ENCODE data around the gene SLC9A9. TPM values are rescaled to one million over a fixed set of nuclear protein-coding genes. Genes with fewer than 3 reads are reported as not detected.

Gene SLC9A9
- polyA plus RNA-seq, 1 experiment: 2.4 TPM

DNA sequence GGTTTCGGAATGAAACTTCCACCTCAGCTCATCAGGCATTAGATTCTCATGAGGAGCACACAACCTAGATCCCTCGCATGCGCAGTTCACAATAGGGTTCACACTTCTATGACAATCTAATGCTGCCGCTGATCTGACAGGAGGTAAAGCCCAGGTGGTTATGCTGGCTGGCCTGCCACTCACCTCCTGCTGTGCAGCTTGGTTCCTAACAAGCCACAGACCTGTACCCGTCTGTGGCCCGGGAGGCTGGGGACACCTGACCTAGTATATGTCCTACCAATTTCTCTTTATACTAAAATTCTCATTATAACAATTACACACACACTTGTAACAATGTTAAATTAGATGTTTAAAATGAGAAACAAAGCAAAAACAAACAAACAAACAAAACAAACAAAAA lies 172.2 kb downstream of the SLC9A9 start:
- TF ChIP-seq, protein P1, sequence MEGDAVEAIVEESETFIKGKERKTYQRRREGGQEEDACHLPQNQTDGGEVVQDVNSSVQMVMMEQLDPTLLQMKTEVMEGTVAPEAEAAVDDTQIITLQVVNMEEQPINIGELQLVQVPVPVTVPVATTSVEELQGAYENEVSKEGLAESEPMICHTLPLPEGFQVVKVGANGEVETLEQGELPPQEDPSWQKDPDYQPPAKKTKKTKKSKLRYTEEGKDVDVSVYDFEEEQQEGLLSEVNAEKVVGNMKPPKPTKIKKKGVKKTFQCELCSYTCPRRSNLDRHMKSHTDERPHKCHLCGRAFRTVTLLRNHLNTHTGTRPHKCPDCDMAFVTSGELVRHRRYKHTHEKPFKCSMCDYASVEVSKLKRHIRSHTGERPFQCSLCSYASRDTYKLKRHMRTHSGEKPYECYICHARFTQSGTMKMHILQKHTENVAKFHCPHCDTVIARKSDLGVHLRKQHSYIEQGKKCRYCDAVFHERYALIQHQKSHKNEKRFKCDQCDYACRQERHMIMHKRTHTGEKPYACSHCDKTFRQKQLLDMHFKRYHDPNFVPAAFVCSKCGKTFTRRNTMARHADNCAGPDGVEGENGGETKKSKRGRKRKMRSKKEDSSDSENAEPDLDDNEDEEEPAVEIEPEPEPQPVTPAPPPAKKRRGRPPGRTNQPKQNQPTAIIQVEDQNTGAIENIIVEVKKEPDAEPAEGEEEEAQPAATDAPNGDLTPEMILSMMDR (IDR thresholded peaks at IDR 0.05; ENCODE audit: insufficient read depth, low read depth, low read length): no peak
- Histone ChIP-seq H3K27me3 (ENCODE audit: control insufficient read depth, insufficient read depth, low read length) (no peaks in the 10 kb centered on the region), H3K36me3 (ENCODE audit: control insufficient read depth, insufficient read depth, low read length) (no peaks in the 10 kb centered on the region), H3K4me3 (ENCODE audit: low read depth, low read length) (no peak overlapping the region)
- ChIA-PET POLR2A (no interaction called here), CTCF (interaction anchor here (1.5 kb wide), 1 partner anchor 555 kb away, joined by 6 read pairs; no protein-coding TSS in a partner anchor)
- DNase-seq (ENCODE audit: low read depth): no peak

DNA sequence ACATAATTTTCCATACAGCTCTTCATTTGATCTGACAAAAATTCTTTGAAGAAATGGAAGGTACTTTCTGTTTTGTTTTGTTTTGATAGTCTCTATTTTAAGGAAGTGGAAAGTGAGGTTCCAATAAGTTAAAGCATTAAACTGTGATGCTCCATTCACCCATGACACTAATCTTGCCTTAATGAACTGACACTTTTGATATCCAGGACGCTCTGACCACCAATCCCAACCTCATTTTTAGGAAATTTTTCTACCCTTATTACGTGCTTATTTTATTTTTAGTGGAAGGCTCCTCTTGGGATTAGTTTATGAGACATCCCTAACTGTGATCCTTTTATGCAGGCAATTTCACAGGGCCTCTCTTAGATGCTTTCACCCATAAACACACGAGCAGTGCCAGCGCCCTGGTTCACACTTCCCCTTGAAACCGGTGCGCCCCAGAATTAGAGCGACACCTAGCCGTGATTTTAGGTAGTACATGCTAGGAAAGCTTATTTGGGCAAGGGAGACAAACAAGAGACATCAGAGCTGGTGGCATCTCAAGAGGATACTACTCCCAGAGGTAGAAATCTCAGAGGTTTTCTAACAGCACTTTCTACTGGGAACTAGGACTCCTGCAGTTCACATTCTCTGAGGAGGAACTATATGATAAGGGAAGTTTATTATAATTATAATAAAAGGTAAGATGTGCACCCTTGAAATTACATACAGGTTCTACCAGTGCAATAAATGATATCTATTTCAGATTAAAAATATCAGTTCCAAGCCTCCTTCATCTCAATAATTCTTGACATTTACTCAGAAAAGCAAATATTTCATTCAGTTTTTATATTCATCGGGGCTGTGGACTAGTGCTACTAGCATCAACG lies 173.9 kb downstream of the SLC9A9 start:
- DNase-seq (ENCODE audit: low read depth): no peak
- ChIA-PET POLR2A (no interaction called here), CTCF (interaction anchor here (0.6 to 2.0 kb wide), 28 partner anchors 8 to 634 kb away, joined by 3 to 20 read pairs (median 4); partner anchors contain the start of gene CHST2)
- Histone ChIP-seq H3K27me3 (ENCODE audit: control insufficient read depth, insufficient read depth, low read length) (no peaks in the 10 kb centered on the region; the same call in 1 of the 2 replicates), H3K4me3 (ENCODE audit: low read depth, low read length) (no peak overlapping the region), H3K36me3 (ENCODE audit: control insufficient read depth, insufficient read depth, low read length) (no peaks in the 10 kb centered on the region)
- TF ChIP-seq, protein P1 (IDR thresholded peaks at IDR 0.05; ENCODE audit: insufficient read depth, low read depth, low read length): peak; percentile 92

DNA sequence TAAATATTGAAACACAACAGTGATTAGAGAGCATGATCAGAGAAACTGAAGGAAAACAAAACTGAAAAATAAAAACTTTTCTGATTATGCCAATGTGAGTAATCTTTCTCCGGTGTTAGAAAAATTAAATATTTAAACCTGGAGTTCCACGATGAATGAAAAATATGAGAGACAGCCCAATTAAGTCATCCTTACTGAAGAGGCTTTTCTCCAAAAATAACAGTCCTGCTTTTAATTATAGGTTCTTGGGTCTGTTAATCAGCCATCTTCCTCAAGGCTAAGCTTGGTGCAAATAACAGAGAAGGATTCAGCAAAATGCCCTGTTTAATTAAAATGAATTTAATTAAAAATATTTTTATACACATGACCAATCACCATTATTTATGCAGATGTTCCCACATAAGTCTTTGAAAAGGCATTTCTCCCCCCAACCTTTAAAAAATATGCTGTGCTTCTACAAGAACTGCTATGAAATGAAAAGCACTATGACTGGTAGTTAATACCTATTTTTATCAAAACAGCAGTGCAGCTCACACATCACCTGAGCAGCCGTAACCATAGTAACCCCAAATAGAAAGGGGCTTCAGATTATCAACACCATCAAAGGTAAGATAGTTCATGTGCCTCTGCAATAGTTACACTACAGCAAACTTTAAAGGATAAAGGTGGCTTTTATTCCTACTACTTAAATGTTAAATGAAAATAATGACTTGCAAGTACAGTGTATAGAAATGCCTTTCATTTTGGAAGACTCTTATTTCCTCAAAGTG lies 175.7 kb downstream of the SLC9A9 start:
- no peak overlapping the region for H3K4me3 ChIP-seq (ENCODE audit: low read depth, low read length)
- TF ChIP-seq, protein P1 (IDR thresholded peaks at IDR 0.05; ENCODE audit: insufficient read depth, low read depth, low read length): no peak
- ChIA-PET POLR2A (no interaction called here), CTCF (interaction anchor here (0.8 to 2.0 kb wide), 2 partner anchors 14 to 552 kb away, joined by 3 to 20 read pairs; no protein-coding TSS in a partner anchor)
- H3K36me3 ChIP-seq (ENCODE audit: control insufficient read depth, insufficient read depth, low read length): no peaks in the 10 kb centered on the region
- DNase-seq (ENCODE audit: low read depth): no peak
- H3K27me3 ChIP-seq (ENCODE audit: control insufficient read depth, insufficient read depth, low read length): no peaks in the 10 kb centered on the region; the same call in 1 of the 2 replicates

DNA sequence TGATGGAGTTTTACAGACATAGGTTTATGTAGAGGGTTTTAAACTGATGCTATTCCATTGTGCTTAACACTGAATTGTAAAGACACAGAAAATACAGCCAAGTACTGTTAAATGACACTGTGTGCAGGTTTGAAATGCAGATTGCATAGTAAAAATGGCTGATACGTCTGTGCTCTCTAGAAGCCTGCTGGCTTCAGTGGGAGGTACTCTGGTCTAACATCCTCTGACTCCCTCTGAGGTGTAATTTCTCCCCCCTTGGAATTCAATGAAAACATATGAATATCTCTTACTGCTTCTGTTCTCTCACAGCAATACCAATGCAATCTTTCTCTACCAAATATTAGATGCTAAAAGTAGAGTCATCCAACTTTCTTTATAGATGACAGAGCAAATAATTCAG lies 176.6 kb downstream of the SLC9A9 start:
- no peak for DNase-seq (ENCODE audit: low read depth)
- CTCF ChIA-PET: no interaction called here
- H3K27me3 ChIP-seq (ENCODE audit: control insufficient read depth, insufficient read depth, low read length): no peaks in the 10 kb centered on the region; the same call in 1 of the 2 replicates
- no peaks in the 10 kb centered on the region for H3K36me3 ChIP-seq (ENCODE audit: control insufficient read depth, insufficient read depth, low read length)
- POLR2A ChIA-PET: no interaction called here
- H3K4me3 ChIP-seq (ENCODE audit: low read depth, low read length): no peak overlapping the region
- TF ChIP-seq, protein P1 (IDR thresholded peaks at IDR 0.05; ENCODE audit: insufficient read depth, low read depth, low read length): no peak
